DND-41 (cell line): ENCODE results near the gene ABCG1.

ENCODE experiments used
- ATAC-seq: fragments of 200-7000 bp; cut with Tn5 transposase; 3 replicates; pipeline ENCODE4 v1.9.1; 2021; ENCODE audit warnings: low read depth; ENCODE audit not compliant: insufficient read depth
- DNase-seq: peaks from one replicate; pipeline ENCODE4 v3.0.0-alpha.2; 2020
- H2AFZ ChIP-seq: 2 replicates; pipeline ENCODE4 v1.6.0; 2012; ENCODE audit warnings: low read depth, low read length
- H3K27ac ChIP-seq: 2 replicates; pipeline ENCODE4 v1.5.1; 2012; ENCODE audit warnings: low read length, inconsistent platforms
- H3K27me3 ChIP-seq: fragments of 200-600 bp; sonication (generic); 2 replicates; pipeline ENCODE4 v1.6.0; 2012; ENCODE audit warnings: low read length, mild to moderate bottlenecking, inconsistent platforms; ENCODE audit not compliant: insufficient read depth, poor library complexity
- H3K36me3 ChIP-seq: 2 replicates; pipeline ENCODE4 v1.5.1; 2012; ENCODE audit warnings: low read length, inconsistent platforms; ENCODE audit not compliant: insufficient read depth
- H3K4me1 ChIP-seq: 2 replicates; pipeline ENCODE4 v1.5.1; 2012; ENCODE audit warnings: mild to moderate bottlenecking, low read length; ENCODE audit not compliant: insufficient read depth
- H3K4me2 ChIP-seq: 2 replicates; pipeline ENCODE4 v1.6.0; 2012; ENCODE audit warnings: mild to moderate bottlenecking, moderate library complexity, low read length, inconsistent platforms; ENCODE audit not compliant: insufficient read depth
- H3K4me3 ChIP-seq, 2 experiments: fragments of 200-600 bp in 1 of 2; shearing (Covaris generic) in 1 of 2; 2 replicates each; pipeline ENCODE4 v1.5.1; 2012 to 2016; ENCODE audit warnings: inconsistent platforms in 2 of 2, low read length in 2 of 2, mild to moderate bottlenecking in 2 of 2, low read depth in 1 of 2, moderate library complexity in 1 of 2
- H3K79me2 ChIP-seq: 2 replicates; pipeline ENCODE4 v1.6.0; 2012; ENCODE audit warnings: low read length, inconsistent platforms; ENCODE audit not compliant: insufficient read depth
- H3K9ac ChIP-seq: 2 replicates; pipeline ENCODE4 v1.6.0; 2012; ENCODE audit warnings: low read depth, mild to moderate bottlenecking, inconsistent platforms, low read length, moderate library complexity
- H3K9me3 ChIP-seq: 2 replicates; pipeline ENCODE4 v1.5.1; 2012; ENCODE audit warnings: low read length, moderate library complexity, mild to moderate bottlenecking, inconsistent platforms; ENCODE audit not compliant: insufficient read depth, severe bottlenecking
- H4K20me1 ChIP-seq: 2 replicates; pipeline ENCODE4 v1.6.0; 2012; ENCODE audit warnings: low read length; ENCODE audit not compliant: insufficient read depth
- CTCF ChIP-seq: IDR thresholded peaks from 2 replicates; pipeline ENCODE4 v1.5.1; 2012; ENCODE audit warnings: borderline replicate concordance, low read length, moderate library complexity, mild to moderate bottlenecking; ENCODE audit not compliant: poor library complexity, severe bottlenecking; ENCODE audit errors: extremely low read depth
- EZH2 ChIP-seq: IDR thresholded peaks from 3 replicates; pipeline ENCODE4 v1.6.1; 2012; ENCODE audit warnings: borderline replicate concordance, low read depth, mild to moderate bottlenecking, moderate library complexity, low read length, inconsistent platforms; ENCODE audit not compliant: severe bottlenecking

The ABCG1 gene

GRCh38 chr21:42306366-42307035 lies 87.6 kb downstream of the ABCG1 start:
- Histone ChIP-seq H3K36me3 (no peaks in the 10 kb centered on the region), H3K27me3 (no peaks in the 10 kb centered on the region), H3K4me1 (peaks cover 10% of the 10 kb centered on the region), H3K4me3 (no peak overlapping the region), H3K79me2 (no peaks in the 10 kb centered on the region), H4K20me1 (no peaks in the 10 kb centered on the region), H2AFZ (no peak overlapping the region), H3K4me2 (no peak overlapping the region), H3K9ac (no peak overlapping the region), H3K27ac (no peak overlapping the region), H3K9me3 (no peaks in the 10 kb centered on the region)
- DNase-seq, result no peak
- no peak for TF ChIP-seq CTCF
- no peak for TF ChIP-seq EZH2
- no peak for ATAC-seq

GRCh38 chr21:42307106-42307505 lies 88.2 kb downstream of the ABCG1 start:
- Histone ChIP-seq H3K36me3 (no peaks in the 10 kb centered on the region), H3K9me3 (no peaks in the 10 kb centered on the region), H3K79me2 (no peaks in the 10 kb centered on the region), H3K27ac (no peak overlapping the region), H3K4me1 (peaks cover 10% of the 10 kb centered on the region), H4K20me1 (no peaks in the 10 kb centered on the region), H3K4me2 (no peak overlapping the region), H3K4me3 (no peak overlapping the region), H2AFZ (no peak overlapping the region), H3K27me3 (no peaks in the 10 kb centered on the region), H3K9ac (no peak overlapping the region)
- no peak for ATAC-seq
- no peak for TF ChIP-seq CTCF
- TF ChIP-seq EZH2, result no peak
- no peak for DNase-seq

- H3K4me1 ChIP-seq, result peaks cover 10% of the 10 kb centered on the region
- ATAC-seq, result no peak
- H3K4me2 ChIP-seq, result no peak overlapping the region
- TF ChIP-seq CTCF, result no peak
- TF ChIP-seq EZH2, result no peak
- H3K36me3 ChIP-seq, result no peaks in the 10 kb centered on the region
- no peaks in the 10 kb centered on the region for H3K9me3 ChIP-seq
- no peak overlapping the region for H2AFZ ChIP-seq
- no peak overlapping the region for H3K27ac ChIP-seq
- no peak overlapping the region for H3K9ac ChIP-seq
- no peaks in the 10 kb centered on the region for H3K27me3 ChIP-seq
- H4K20me1 ChIP-seq, result no peaks in the 10 kb centered on the region
- DNase-seq, result no peak
- H3K79me2 ChIP-seq, result no peaks in the 10 kb centered on the region
- H3K4me3 ChIP-seq, result no peak overlapping the region
Measured at GRCh38 chr21:42308161-42308913, 89.4 kb downstream of the ABCG1 start.
